GM13976 (cell line): ENCODE measurements around the gene TMEM108.

Experiments
- DNase-seq: peaks from one replicate; pipeline ENCODE4 v3.0.0; 2012; ENCODE audit warnings: low spot score
- in situ Hi-C: fragments of 300-500 bp; cut with MboI; formaldehyde crosslinking; loops from one replicate; pipeline ENCODE4 v1.12.0; 2022; ENCODE audit warnings: low sequenced_read_pairs, mixed read lengths, inconsistent platforms; ENCODE audit not compliant: unreplicated experiment
- TF ChIP-seq, protein P1 (sequence below): IDR thresholded peaks from 2 replicates; pipeline ENCODE4 v1.5.1; 2012; ENCODE audit warnings: borderline replicate concordance, mild to moderate bottlenecking; ENCODE audit not compliant: insufficient read depth; ENCODE audit errors: extremely low read depth, missing control alignments, control extremely low read depth

The TMEM108 gene

DNA sequence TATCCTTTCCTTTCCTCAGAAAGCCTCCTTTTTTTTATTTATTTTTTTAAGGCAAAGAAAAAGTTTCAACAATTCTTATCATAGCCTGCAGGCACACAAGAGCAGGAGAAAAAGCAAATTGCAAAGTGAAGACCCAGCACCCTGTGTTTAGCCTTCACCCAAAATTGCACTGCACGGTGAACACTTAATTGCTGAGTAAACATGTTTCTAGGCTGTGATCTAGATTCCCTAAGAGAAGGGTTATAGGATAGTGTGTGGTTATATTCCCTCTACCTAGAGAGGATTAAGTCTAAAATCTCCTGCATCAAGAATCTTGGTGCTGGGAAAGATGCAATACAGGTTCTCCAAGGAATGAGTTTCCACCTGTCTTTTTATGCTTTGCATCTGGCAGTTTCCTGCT is 291.4 kb downstream of the TMEM108 start:
- in situ Hi-C loops, result no loop called here
- DNase-seq, result no peak
- TF ChIP-seq, protein P1, sequence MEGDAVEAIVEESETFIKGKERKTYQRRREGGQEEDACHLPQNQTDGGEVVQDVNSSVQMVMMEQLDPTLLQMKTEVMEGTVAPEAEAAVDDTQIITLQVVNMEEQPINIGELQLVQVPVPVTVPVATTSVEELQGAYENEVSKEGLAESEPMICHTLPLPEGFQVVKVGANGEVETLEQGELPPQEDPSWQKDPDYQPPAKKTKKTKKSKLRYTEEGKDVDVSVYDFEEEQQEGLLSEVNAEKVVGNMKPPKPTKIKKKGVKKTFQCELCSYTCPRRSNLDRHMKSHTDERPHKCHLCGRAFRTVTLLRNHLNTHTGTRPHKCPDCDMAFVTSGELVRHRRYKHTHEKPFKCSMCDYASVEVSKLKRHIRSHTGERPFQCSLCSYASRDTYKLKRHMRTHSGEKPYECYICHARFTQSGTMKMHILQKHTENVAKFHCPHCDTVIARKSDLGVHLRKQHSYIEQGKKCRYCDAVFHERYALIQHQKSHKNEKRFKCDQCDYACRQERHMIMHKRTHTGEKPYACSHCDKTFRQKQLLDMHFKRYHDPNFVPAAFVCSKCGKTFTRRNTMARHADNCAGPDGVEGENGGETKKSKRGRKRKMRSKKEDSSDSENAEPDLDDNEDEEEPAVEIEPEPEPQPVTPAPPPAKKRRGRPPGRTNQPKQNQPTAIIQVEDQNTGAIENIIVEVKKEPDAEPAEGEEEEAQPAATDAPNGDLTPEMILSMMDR, result no peak

DNA sequence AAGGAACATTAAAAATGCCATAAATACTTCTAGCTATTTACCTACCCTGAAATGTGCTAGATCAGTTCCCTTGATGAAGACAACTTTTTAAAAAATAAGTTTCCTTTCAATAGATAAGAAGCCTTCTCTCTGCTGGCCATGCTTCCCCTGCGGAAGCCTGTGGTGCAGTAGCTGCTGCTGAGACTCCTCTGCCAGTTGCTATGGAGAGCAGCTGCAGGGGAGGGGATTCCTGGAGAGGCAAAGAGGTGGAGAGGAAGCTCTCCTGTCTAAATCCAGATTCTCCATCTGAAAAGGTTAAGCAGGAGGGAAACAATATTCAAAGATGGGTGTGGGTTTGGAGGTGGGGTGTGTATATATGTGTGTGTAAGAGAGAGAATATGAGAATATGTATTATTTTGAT is 291.9 kb downstream of the TMEM108 start:
- in situ Hi-C loops, result no loop called here
- no peak for DNase-seq
- TF ChIP-seq, protein P1, result no peak

DNA sequence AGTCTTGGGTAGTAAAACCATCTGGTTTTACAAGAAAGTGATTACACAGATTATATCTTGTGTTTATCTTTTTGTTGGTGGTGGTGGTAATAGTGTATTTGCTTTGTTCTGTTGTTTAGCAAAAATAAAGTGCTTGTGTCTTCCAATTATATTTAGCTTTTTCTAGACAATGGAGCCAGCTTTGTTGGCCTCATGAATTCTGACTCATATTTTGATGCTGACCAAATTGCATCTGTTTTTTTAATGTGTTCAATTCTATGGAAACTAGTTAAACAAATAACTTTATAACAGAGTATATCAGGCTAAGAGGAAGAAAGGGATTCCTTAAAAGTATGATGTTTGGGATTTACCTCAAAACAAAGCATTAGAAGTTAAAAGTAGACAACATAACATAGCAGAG is 292.3 kb downstream of the TMEM108 start:
- no peak for DNase-seq
- TF ChIP-seq, protein P1, result no peak
- in situ Hi-C loops, result no loop called here

DNA sequence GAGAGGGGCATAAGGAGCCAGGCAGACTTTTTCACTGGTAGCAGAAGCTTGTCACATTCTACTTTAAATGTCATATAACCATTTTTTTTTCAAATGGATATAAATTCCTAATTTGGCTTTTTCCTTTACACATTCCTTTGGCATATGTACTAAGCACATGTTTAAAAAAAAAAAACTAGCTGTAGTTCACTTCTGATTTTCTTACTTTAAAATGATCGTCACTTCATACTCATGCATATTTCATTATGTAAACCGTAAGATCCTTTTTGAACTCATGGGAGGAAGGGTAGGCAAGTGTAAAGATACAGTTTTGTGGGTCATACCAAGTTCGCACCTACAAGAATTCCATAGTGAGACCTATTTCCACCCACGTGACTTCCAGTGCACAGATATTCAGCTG is 316.5 kb downstream of the TMEM108 start:
- TF ChIP-seq, protein P1, result no peak

DNA sequence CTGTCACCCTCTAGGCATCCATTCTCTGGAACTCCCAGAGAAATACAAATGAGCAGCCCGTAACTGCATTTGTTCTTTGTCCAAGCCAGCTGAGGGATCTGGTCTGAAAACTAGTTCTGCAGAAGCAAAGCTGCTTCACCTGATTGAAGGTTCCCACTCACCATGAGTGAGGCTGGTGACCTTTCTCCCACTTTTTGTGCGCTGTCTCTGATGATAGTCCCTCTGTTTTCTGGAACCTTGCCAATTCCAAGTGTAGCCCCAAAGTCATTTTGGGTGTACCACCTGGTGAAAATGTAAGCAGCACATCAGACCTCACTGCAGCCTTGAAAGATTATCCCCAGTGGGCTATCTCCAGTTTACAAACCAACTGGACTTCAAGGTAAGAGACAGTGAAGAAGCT is 322.3 kb downstream of the TMEM108 start:
- in situ Hi-C loops, result no loop called here
- no peak for DNase-seq

More for the DNA sequence above, 316.5 kb downstream of the TMEM108 start:
- in situ Hi-C loops, result no loop called here
- no peak for DNase-seq

DNA sequence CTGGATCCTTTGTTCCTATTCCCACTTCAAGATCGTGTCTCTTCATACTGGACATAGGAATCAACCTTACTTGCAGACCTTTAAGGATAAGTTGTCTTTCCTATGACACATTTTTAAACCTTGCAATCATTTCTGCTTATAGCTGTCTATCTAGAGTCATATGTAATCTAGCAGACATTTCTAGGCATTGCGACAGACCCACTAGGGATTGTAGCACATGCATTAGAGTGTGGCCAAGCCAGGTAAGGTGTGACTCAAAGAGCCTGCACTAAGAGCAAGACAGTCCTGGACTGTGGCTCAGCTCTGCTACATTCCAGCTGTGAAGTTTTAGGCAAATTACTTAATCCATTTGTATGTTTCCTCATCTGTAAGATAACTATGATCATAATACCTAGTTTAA is 322.8 kb downstream of the TMEM108 start:
- no peak for DNase-seq
- TF ChIP-seq, protein P1, result no peak
- in situ Hi-C loops, result no loop called here

More for the DNA sequence above, 322.3 kb downstream of the TMEM108 start:
- TF ChIP-seq, protein P1, result no peak

DNA sequence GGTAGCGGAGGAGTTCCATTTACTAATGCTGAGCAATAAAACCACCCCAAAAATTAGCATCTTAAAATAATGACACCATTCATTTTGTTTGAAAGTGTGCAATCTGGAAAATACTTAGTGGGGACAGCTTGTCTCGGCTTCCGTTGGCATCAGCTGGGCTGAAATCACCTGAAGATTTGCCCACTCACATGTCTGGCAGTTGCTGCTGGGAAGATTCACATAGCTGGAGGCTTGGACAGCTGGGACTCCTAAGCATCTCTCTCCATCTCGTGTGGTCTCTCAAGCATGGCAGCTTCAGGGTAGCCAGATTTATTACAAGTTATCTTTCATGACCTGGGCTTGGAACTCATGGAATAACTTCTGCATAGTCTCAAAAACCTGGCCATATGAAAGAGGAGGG is 323.2 kb downstream of the TMEM108 start:
- in situ Hi-C loops, result no loop called here
- no peak for DNase-seq
- TF ChIP-seq, protein P1, result no peak
